HepG2 (cell line): Measurements from ENCODE around the gene PGA5. TPM values are rescaled to one million over a fixed set of nuclear protein-coding genes. Genes with fewer than 3 reads are reported as not detected.

Experiments used
- ATAC-seq: fragments of 200-7000 bp; cut with Tn5 transposase; 3 replicates; pipeline ENCODE4 v1.9.1; 2020; ENCODE audit warnings: mild to moderate bottlenecking, moderate library complexity
- BruUV-seq: library from RNA; stranded (reverse); fragments of 400-500 nt; replicated peaks from 2 replicates; lab custom pipeline; 2021; lab: Mats Ljungman, UMichigan
- CTCF ChIA-PET: fragments of 300-600 bp; formaldehyde crosslinking; extraction: SDS; loops from one replicate; lab custom pipeline; 2021; ENCODE audit warnings: low total read pairs, inconsistent platforms, low intra/inter-chr PET ratio; lab: Yijun Ruan, JAX
- POLR2A ChIA-PET: fragments of 350-600 bp; sonication (Branson Sonifier 250); formaldehyde crosslinking; loops from one replicate; lab custom pipeline; 2020; ENCODE audit warnings: antibody characterized with exemption, inconsistent platforms; lab: Yijun Ruan, JAX
- DNase-seq: peaks from one replicate; pipeline ENCODE4 v3.0.0-alpha.2; 2015; ENCODE audit warnings: low spot score
- FAIRE-seq: peaks from 3 replicates; lab custom pipeline; 2011; peaks lifted over from hg19 to GRCh38; lab: Jason Lieb, UNC
- H2AFZ ChIP-seq: one replicate; pipeline ENCODE4 v1.6.1; 2011; ENCODE audit warnings: low read length, inconsistent platforms
- H3K27ac ChIP-seq: fragments of 300-600 bp; 3 replicates; pipeline ENCODE4 v1.8.0; 2011; ENCODE audit warnings: mixed run types, mild to moderate bottlenecking, mixed read lengths, low read length, inconsistent platforms; ENCODE audit not compliant: insufficient read depth; ENCODE audit errors: extremely low read length
- H3K27me3 ChIP-seq, 2 experiments: fragments of 200-600 bp in 1 of 2; 2 replicates in 1 of 2; 3 replicates in 1 of 2; pipeline versions ENCODE4 v1.6.0 to v1.8.0; 2011; ENCODE audit warnings: low read length in 2 of 2, mild to moderate bottlenecking in 2 of 2, moderate library complexity in 2 of 2, inconsistent platforms in 1 of 2; ENCODE audit not compliant: insufficient read depth in 2 of 2, control insufficient read depth in 1 of 2
- H3K36me3 ChIP-seq, 2 experiments: fragments of 200-600 bp in 1 of 2; replicated peaks in 1 of 2; 2 replicates in 1 of 2; 3 replicates in 1 of 2; pipeline versions ENCODE4 v1.5.1 to v1.8.0; 2011; ENCODE audit warnings: low read length in 2 of 2, inconsistent platforms in 1 of 2; ENCODE audit not compliant: insufficient read depth in 2 of 2, control insufficient read depth in 1 of 2
- H3K4me1 ChIP-seq: 2 replicates; pipeline ENCODE4 v1.5.1; 2012; ENCODE audit warnings: low read length, inconsistent platforms; ENCODE audit not compliant: insufficient read depth
- H3K4me2 ChIP-seq: 2 replicates; pipeline ENCODE4 v1.6.0; 2011; ENCODE audit warnings: low read depth, low read length, inconsistent platforms
- H3K4me3 ChIP-seq, 3 experiments: fragments of 200-600 bp in 1 of 3; sonication (generic), shearing (Covaris generic) in 1 of 3; replicated peaks in 1 of 3; 2 replicates each; pipeline ENCODE4 v1.5.1; 2011 to 2016; ENCODE audit warnings: low read length in 3 of 3, inconsistent platforms in 2 of 3, low read depth in 2 of 3, mild to moderate bottlenecking in 2 of 3, control low read depth in 1 of 3, mixed read lengths in 1 of 3; ENCODE audit not compliant: insufficient read depth in 1 of 3
- H3K79me2 ChIP-seq: one replicate; pipeline ENCODE4 v1.6.1; 2011; ENCODE audit warnings: low read length, inconsistent platforms; ENCODE audit not compliant: insufficient read depth
- H3K9ac ChIP-seq: 2 replicates; pipeline ENCODE4 v1.6.0; 2011; ENCODE audit warnings: mild to moderate bottlenecking, low read depth, low read length, inconsistent platforms; ENCODE audit not compliant: insufficient read depth
- H3K9me3 ChIP-seq: 2 replicates; pipeline ENCODE4 v1.5.1; 2012; ENCODE audit warnings: mild to moderate bottlenecking, low read length
- H4K20me1 ChIP-seq: 2 replicates; pipeline ENCODE4 v1.6.0; 2011; ENCODE audit warnings: inconsistent platforms, mild to moderate bottlenecking, low read length, moderate library complexity; ENCODE audit not compliant: insufficient read depth
- CSRNP1 ChIP-seq: sonication (generic); formaldehyde crosslinking; IDR thresholded peaks from 2 replicates; pipeline ENCODE4 v1.8.1; 2023; ENCODE audit warnings: mild to moderate bottlenecking, missing genetic modification reagents
- NCOA2 ChIP-seq: sonication (generic); formaldehyde crosslinking; IDR thresholded peaks from 2 replicates; pipeline ENCODE4 v1.8.0; 2022; ENCODE audit warnings: inconsistent platforms
- RBFOX2 ChIP-seq: fragments of 200-400 bp; formaldehyde crosslinking; IDR thresholded peaks from 2 replicates; pipeline ENCODE4 v1.6.1; 2017; ENCODE audit warnings: low read depth, mild to moderate bottlenecking, low read length
- ZNF563 ChIP-seq: sonication (generic); formaldehyde crosslinking; IDR thresholded peaks from 2 replicates; pipeline ENCODE4 v1.8.0; 2022; ENCODE audit warnings: mild to moderate bottlenecking, moderate library complexity, missing genetic modification reagents
- ZNF724P ChIP-seq: sonication (generic); formaldehyde crosslinking; IDR thresholded peaks from 2 replicates; pipeline ENCODE4 v1.8.0; 2022; ENCODE audit warnings: missing genetic modification reagents, borderline replicate concordance
- ZNF737 ChIP-seq: sonication (generic); formaldehyde crosslinking; IDR thresholded peaks from 2 replicates; pipeline ENCODE4 v1.5.0; 2020; ENCODE audit warnings: missing genetic modification reagents, mild to moderate bottlenecking, borderline replicate concordance
- WGBS: methylation state at CpG from one replicate; pipeline ENCODE4 v1.1.6; 2017; ENCODE audit warnings: low lambda C conversion rate; 5-methylcytosine and 5-hydroxymethylcytosine counted together
- in situ Hi-C: cut with HindIII; loops from 2 replicates; pipeline ENCODE4 v1.10.0; 2017; ENCODE audit warnings: low pct_unique_long_range_greater_than_20kb; ENCODE audit not compliant: extremely low pct_ligation_motif_present
- intact Hi-C: fragments of 100-400 bp; cut with micrococcal nuclease; formaldehyde crosslinking; loops from one replicate; pipeline ENCODE4 v1.10.0; 2022; ENCODE audit not compliant: unreplicated experiment
- polyA plus RNA-seq, 8 experiments: library from polyadenylated mRNA; depleted of rRNA in 3 of 8; stranded (reverse) in 7 of 8; unstranded in 1 of 8; fragments of >200 nt; fragmentation: Illumina TruSeq in 4 of 8; extraction: Trizol in 4 of 8; gene quantifications; 2 replicates each; pipeline versions ENCODE4 v1.2.1 to v1.2.3, GENCODE V29; 2011 to 2016; ENCODE audit warnings: low read depth in 4 of 8, missing spikeins in 1 of 8, mixed read lengths in 1 of 8; ENCODE audit not compliant: insufficient read depth in 1 of 8
- total RNA-seq, 5 experiments: library from RNA; depleted of rRNA; stranded (reverse); fragments of >200 nt; fragmentation: Illumina TruSeq; extraction: Trizol; gene quantifications; 2 replicates each; pipeline ENCODE4 v1.2.3, GENCODE V29; 2016; ENCODE audit warnings: low read depth in 1 of 5
- TF ChIP-seq, protein P1 (sequence below): sonication (generic); formaldehyde crosslinking; IDR thresholded peaks from 2 replicates; pipeline ENCODE4 v1.4.0; 2020; ENCODE audit warnings: missing genetic modification reagents
- TF ChIP-seq, protein P2 (sequence below): sonication (generic); formaldehyde crosslinking; IDR thresholded peaks from 2 replicates; pipeline ENCODE4 v1.8.1; 2023; ENCODE audit warnings: missing genetic modification reagents, mild to moderate bottlenecking, borderline replicate concordance

PGA5 gene
- total and polyA plus RNA-seq, 2 of the 13 experiments (the other 11 are each of a cell fraction or from before 2014, with no cell fraction given) = not detected

DNA sequence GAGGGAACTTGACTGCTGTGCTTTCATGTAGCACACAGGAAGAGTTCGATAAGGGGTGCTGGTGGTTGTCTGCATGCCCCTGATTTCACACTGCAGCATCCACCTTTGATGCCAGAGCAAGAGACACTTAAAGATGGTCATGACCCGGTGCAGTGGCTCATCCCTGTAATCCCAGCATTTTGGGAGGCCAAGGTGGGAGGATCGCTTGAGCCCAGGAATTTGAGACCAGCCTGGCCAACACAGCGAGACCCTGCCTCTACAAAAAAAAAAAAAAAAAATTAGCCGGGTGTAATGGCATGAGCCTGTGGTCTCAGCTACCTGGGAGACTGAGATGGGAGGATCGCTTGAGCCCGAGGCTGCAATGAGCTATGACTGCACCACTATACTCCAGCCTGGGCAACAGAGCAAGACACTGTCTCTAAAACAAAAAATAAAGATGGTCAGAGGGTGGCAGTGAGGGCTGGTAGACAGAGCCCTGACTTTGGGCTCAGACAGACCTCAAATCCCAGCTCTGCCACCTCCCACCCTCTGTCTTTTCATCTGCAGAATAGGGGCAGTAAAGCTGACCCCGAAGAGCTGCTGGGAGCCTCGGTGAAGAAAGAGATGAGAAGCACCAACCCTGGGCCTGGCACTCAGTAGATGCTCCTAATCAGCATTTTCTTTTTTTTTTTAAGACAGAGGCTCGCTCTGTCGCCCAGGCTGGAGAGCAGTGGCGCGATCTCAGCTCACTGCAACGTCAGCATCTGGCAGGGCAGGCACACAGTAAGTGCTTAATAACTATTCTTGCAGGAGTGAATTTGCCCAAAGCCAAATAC lies 36.4 kb downstream of the PGA5 start:
- intact Hi-C loops (no loop called here), in situ Hi-C loops (no loop called here)
- ChIA-PET POLR2A (interaction anchor here (1.0 kb wide), 1 partner anchor 17 kb away, joined by 3 read pairs; no protein-coding TSS in a partner anchor), CTCF (no interaction called here)
- Histone ChIP-seq H3K36me3 (peaks cover 49 to 88% of the 10 kb centered on the region in 2 experiments), H3K4me3 (no peak overlapping the region), H2AFZ (no peak overlapping the region), H4K20me1 (peaks cover 5% of the 10 kb centered on the region; the same call in 1 of the 2 replicates), H3K27me3 (no peaks in the 10 kb centered on the region), H3K4me2 (no peak overlapping the region), H3K9me3 (no peaks in the 10 kb centered on the region), H3K79me2 (no peaks in the 10 kb centered on the region), H3K9ac (no peak overlapping the region), H3K27ac (no peak overlapping the region), H3K4me1 (no peaks in the 10 kb centered on the region)
- 98% methylated on average over 14 of the region's 14 CpGs for WGBS
- no peak for FAIRE-seq
- no peak for DNase-seq
- ATAC-seq = no peak
- TF ChIP-seq, protein P1, sequence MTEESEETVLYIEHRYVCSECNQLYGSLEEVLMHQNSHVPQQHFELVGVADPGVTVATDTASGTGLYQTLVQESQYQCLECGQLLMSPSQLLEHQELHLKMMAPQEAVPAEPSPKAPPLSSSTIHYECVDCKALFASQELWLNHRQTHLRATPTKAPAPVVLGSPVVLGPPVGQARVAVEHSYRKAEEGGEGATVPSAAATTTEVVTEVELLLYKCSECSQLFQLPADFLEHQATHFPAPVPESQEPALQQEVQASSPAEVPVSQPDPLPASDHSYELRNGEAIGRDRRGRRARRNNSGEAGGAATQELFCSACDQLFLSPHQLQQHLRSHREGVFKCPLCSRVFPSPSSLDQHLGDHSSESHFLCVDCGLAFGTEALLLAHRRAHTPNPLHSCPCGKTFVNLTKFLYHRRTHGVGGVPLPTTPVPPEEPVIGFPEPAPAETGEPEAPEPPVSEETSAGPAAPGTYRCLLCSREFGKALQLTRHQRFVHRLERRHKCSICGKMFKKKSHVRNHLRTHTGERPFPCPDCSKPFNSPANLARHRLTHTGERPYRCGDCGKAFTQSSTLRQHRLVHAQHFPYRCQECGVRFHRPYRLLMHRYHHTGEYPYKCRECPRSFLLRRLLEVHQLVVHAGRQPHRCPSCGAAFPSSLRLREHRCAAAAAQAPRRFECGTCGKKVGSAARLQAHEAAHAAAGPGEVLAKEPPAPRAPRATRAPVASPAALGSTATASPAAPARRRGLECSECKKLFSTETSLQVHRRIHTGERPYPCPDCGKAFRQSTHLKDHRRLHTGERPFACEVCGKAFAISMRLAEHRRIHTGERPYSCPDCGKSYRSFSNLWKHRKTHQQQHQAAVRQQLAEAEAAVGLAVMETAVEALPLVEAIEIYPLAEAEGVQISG (CRISPR knock-in tag) = no peak
- TF ChIP-seq RBFOX2 = 0 out of 2 replicates have a peak, but pooled peaks have one; percentile 19
- BruUV-seq = no TSS peak

DNA sequence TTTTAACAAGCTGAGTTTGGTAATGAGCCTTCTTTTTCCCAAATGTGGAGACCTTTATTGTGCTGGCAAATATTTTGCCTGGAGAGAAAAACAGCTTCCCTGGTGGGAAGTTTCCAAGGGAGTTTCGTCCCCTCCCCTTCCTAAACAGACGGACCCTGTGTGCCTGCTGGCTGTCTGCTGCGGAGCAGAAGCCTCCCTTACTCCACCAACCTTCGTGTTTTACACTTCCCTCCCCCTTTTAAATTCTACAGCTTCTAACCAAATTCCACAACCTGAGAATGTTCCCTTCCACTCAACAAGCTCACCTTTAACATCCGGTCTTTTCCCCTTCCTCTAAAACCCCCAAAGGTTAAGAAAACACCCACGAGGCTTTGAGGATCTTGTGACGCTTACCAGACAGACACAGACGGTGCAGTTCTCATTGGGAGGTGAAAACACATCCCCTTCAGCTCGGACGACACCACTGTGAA lies 37.1 kb downstream of the PGA5 start:
- Histone ChIP-seq H2AFZ (no peak overlapping the region), H3K9ac (no peak overlapping the region), H3K9me3 (no peaks in the 10 kb centered on the region), H3K4me2 (no peak overlapping the region), H3K27me3 (no peaks in the 10 kb centered on the region), H4K20me1 (peaks cover 11% of the 10 kb centered on the region; the same call in 1 of the 2 replicates), H3K79me2 (no peaks in the 10 kb centered on the region), H3K4me1 (no peaks in the 10 kb centered on the region), H3K27ac (no peak overlapping the region), H3K36me3 (peaks cover 52 to 88% of the 10 kb centered on the region in 2 experiments), H3K4me3 (no peak overlapping the region)
- intact Hi-C loops (no loop called here), in situ Hi-C loops (no loop called here)
- ChIA-PET CTCF (no interaction called here), POLR2A (interaction anchor here (1.0 kb wide), 1 partner anchor 16 kb away, joined by 3 read pairs; no protein-coding TSS in a partner anchor)
- DNase-seq (no peak), FAIRE-seq (no peak), ATAC-seq (no peak)
- BruUV-seq = no TSS peak
- WGBS = 93% methylated on average over 10 of the region's 10 CpGs
- TF ChIP-seq CSRNP1 (CRISPR knock-in tag) (no peak), ZNF563 (CRISPR knock-in tag) (no peak), NCOA2 (CRISPR knock-in tag) (no peak), ZNF724P (CRISPR knock-in tag) (no peak), ZNF737 (CRISPR knock-in tag) (no peak)
- TF ChIP-seq, protein P2, sequence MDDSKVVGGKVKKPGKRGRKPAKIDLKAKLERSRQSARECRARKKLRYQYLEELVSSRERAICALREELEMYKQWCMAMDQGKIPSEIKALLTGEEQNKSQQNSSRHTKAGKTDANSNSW (CRISPR knock-in tag) = no peak
